Choroid plexus epithelial cell (primary cell): Measurements from ENCODE around the gene KIAA1191.

Experiments
- DNase-seq: peaks from one replicate; pipeline ENCODE4 v3.0.0-alpha.2; 2010; ENCODE audit warnings: low read depth
- H3K4me3 ChIP-seq: 2 replicates; pipeline ENCODE4 v1.5.1; 2011; ENCODE audit warnings: low read depth, mild to moderate bottlenecking, control low read depth, low read length, moderate library complexity
- CTCF ChIP-seq: conservative IDR thresholded peaks from 2 replicates; pipeline ENCODE4 v1.5.1; 2011; ENCODE audit warnings: low read depth, mild to moderate bottlenecking, control low read depth, inconsistent platforms, low read length, moderate library complexity

The KIAA1191 gene

GRCh38 chr5:176352116-176352878, 9.3 kb downstream of the KIAA1191 start:
- TF ChIP-seq CTCF, result no peak
- no peak overlapping the region for H3K4me3 ChIP-seq
- DNase-seq, result peak; percentile 23

- H3K4me3 ChIP-seq, result no peak overlapping the region
- DNase-seq, result no peak
- no peak for TF ChIP-seq CTCF
These were observed 11.1 kb downstream of the KIAA1191 start for GRCh38 chr5:176350416-176350815.

- no peak for TF ChIP-seq CTCF
- no peak for DNase-seq
- H3K4me3 ChIP-seq, result no peak overlapping the region
These were observed 18.7 kb downstream of the KIAA1191 start for GRCh38 chr5:176342766-176343458.

DNA sequence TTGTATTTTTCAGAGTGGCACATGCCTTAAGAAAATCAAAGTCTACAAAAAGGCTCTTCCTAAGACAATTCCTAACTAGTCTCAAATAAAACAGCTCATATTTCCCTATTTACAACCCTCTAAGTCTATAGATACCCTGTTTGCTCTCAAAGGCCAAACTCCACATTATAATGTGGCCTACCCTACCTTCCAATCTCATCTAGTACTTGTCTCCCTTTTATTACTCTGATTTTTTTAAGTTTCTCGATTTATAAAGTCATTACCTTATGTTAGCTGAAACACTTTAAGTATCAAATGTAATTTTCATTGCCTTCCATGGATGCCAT, 19.4 kb downstream of the KIAA1191 start:
- TF ChIP-seq CTCF, result no peak
- DNase-seq, result no peak
- no peak overlapping the region for H3K4me3 ChIP-seq

DNA sequence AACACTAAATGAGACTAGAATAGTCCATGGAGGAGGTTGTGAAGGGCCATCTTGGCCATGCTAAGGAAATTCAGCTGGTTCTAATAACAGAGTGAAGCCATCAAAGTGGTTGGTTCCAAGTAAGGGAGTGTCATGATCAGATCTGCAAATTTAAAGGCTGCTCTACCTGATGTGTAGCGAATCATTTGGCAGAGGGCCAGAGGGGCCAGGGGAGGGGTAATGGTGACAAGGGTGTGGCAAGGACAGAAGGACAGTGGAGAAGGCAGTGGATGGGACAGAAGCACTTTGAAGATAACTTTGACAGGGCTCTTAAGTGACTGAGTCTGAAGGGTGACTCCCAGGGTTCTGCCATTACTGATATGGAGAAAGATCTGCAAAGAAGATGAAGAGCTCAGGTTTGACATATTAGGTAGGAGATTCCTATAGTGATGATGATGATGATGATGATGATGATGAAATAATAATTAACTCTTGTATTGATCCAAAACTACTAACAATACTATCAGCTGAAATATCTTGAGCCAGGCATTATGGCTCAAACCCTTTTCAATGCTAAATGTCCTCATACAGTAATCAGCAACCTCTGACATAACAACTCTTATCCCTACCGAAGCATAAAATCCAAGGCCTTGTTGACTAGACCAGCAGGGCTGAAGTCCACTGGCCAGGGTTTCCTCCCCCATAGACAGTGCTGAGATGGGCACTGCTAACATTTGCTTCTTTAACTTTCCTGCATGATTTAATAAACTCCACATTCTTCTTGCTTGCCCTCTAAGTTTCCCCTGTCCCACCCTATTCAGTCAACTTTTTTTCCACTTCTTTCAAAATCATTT, 20.0 kb downstream of the KIAA1191 start:
- TF ChIP-seq CTCF, result no peak
- no peak overlapping the region for H3K4me3 ChIP-seq

DNA sequence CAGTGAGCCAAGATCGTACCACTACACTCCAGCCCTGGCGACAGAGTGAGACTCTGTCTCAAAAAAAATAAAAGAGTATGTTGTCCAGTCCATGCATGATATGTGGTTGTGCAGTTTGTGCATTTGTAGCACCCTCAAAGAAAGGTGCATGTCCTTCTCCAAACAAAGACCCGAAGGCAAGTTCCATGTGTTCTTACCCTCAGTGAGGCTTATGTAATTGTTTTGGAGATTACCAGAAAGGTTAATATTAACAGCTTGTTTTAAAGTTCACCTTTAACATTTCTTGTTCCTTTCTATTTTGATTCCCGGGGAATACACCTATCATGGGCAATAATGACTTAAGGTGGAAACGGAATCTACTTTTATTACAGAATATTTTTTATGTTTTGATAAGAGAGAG, 22.3 kb downstream of the KIAA1191 start:
- H3K4me3 ChIP-seq, result no peak overlapping the region
- DNase-seq, result no peak
- TF ChIP-seq CTCF, result no peak

More for the DNA sequence above, 20.0 kb downstream of the KIAA1191 start:
- DNase-seq, result no peak
